Jurkat, Clone E6-1 (cell line): Measurements from ENCODE around the gene GPRIN3.
"Not testable (repeated sequence)": the region's sequence is repeated elsewhere in the genome, so short reads cannot be mapped to it uniquely, and the experiment has no call there.

Source experiments
- DNase-seq: peaks from one replicate; pipeline ENCODE4 v3.0.0-alpha.2; 2011; ENCODE audit warnings: low read depth, low spot score
- H3K4me3 ChIP-seq: 2 replicates; pipeline ENCODE4 v1.5.1; 2011; ENCODE audit warnings: mild to moderate bottlenecking, low read length, control low read depth, moderate library complexity

Gene GPRIN3

DNA sequence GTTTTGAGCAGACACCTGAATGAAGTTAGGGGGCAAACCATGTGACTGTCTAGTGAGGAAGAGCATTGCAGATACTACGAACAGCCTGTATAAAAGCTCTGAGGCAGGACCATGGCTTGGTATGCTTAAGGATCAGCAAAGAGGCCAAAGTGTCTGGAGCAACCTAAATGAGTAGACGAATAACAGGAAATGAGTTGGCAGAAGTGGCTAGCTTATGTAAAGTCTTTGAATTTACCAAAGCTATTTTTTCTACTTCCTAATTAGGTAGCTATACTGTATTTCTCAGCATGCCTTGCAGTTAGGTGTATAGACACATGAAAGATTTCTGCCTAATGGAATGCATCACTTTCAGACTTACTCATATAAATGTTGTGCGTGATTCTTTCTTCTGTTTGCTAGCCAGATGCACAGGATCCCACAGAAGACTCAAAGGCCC lies 9.3 kb upstream of the GPRIN3 start:
- DNase-seq, result no peak
- H3K4me3 ChIP-seq, result no peak overlapping the region

DNA sequence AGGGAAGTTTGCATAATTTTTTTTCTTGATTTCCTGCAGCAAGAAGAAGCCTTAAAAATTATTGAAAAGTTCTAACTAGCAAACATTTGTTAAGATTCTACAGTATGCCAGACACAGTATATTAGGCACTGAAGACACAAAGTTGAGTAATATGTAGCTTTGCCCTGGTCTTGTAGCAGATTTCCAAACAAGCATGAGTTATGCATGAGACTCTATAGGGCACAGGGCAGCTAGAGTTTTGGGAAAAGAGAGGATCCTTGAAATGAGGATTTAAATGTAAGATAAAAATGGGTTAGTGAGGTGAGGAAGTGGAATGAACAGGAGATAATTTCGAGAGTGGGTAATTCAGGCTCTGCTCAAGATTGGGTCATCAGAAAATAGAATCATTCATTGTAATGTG lies 8.6 kb upstream of the GPRIN3 start:
- no peak overlapping the region for H3K4me3 ChIP-seq
- DNase-seq, result no peak

DNA sequence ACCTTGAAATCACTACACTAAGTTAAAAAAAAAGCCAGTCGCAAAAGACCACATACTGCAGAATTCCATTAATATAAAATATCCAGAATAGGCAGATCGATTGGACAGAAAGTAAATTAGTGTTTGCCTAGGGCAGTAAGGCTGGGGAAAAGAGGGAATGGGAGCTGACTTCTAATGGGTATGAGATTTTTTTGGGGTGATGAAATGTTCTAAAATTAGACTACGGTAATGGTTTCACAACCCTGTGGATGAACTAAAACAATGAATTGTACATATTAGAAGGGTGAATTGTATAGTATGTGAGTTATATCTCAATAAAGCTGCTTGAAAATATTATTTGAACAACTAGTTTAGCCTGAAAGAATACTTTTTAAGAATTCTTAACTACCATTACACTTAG lies 6.7 kb upstream of the GPRIN3 start:
- H3K4me3 ChIP-seq, result no peak overlapping the region
- no peak for DNase-seq

DNA sequence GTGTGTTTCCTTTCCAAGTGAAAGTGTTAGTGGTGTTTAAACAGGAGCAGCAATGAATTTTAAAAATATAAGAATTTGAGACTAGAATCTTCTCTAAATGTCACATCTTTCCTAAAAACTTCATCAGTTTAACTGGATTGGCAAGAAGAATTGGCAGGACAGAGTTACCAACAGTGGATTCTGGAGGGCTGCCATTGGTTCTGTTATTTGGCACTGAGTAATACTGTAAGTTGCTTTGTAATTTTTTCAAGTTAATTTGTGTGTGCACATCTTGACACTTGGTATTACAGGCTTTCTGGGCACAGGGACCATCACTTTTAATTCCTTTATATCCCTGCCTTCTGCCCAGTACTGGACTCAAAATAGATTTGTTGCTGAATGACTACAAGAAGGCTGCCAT lies 4.5 kb upstream of the GPRIN3 start:
- H3K4me3 ChIP-seq, result no peak overlapping the region
- no peak for DNase-seq

DNA sequence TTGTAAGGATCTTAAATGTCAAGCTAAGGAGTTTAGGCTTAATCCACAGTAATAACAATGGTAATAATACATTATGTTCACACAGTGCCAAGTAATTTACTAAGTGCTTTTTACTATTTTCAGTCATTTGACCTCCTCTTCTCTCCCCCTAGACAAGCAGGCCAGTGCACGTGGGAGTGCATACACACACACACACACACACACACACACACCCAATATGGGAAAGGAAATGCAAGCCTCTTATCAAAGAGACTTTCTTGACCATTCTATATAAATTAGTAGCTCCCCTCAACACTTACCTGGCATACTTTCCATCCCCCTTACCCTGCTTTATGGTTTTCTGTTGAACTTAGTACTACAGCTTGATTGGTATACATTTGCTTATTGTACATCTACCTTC lies 3.8 kb upstream of the GPRIN3 start:
- no peak overlapping the region for H3K4me3 ChIP-seq
- no peak for DNase-seq

DNA sequence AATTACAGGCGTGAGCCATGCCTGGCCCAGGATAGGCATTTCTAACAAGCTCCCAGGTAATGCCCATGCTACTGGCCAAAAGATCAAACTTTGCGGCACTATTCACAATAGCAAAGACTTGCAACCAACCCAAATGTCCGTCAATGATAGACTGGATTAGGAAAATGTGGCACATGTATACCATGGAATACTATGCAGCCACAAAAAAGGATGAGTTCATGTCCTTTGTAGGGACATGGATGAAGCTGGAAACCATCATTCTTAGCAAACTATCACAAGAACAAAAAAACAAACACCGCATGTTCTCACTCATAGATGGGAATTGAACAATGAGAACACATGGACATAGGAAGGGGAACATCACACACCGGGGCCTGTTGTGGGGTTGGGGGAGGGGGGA lies 1.6 kb upstream of the GPRIN3 start:
- DNase-seq, H3K4me3 ChIP-seq: not testable (repeated sequence)

DNA sequence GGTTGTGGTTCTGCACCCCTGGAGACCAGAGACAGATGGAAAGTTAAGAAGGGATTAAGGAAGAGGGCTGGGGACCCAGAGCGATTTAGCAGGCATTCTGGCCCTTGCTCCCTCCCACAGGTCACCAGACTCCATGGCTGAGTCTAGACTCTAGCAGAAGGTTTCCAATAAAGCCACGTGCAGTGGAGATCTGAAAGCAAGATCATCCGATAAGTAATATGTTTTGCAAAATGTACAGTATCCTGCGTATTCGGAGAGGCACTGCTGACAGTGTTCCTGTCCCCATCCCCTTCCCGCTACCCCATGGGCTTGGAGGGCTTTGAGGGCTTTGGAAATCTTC lies 531 bp upstream of the GPRIN3 start:
- no peak for DNase-seq
- H3K4me3 ChIP-seq, result no peak overlapping the region

DNA sequence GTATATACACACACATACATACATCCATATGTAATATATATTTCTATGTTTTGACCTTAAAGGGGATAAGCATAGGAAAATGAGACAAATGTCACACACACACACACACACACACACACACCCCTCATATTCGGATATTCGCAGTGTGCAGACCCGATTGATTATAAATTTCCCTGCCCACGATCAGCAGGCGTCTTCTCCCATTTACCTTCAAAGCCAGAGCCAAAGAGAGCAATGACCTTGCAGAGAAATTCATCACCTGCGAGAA lies 488 bp downstream of the GPRIN3 start:
- DNase-seq, result no peak
- no peak overlapping the region for H3K4me3 ChIP-seq

DNA sequence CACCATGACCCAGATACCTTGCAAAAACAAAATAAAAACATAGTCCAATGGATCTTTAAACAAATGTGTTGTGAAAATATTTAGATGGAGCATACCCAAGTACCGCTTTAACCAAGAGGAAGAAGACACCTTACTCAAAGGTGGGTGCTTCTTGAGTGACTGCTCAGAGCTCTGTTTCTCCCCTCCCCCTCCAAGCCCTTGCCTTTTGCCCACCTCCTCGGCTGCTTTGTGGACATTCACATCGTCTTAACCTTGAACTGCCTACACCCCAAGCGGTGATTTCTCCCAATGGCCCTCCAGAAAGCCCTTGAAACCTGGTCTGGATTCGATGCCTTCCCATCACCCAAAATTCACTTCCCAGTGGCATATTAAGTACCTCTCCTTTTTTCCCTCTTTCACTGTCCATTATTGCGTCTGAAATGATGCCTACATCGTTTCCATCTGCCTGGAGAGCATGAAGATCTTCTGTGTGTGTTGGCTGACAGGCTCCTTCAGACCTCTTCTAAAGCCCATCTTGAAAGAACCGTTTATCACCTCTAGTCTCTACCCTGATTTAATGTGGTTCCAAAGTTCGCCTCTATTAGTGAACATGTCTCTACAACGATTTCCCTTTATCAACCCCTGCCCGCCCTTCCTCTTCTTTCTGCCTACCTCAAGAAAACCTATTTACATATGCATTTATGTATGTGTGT lies 968 bp downstream of the GPRIN3 start:
- H3K4me3 ChIP-seq, result no peak overlapping the region
- no peak for DNase-seq

DNA sequence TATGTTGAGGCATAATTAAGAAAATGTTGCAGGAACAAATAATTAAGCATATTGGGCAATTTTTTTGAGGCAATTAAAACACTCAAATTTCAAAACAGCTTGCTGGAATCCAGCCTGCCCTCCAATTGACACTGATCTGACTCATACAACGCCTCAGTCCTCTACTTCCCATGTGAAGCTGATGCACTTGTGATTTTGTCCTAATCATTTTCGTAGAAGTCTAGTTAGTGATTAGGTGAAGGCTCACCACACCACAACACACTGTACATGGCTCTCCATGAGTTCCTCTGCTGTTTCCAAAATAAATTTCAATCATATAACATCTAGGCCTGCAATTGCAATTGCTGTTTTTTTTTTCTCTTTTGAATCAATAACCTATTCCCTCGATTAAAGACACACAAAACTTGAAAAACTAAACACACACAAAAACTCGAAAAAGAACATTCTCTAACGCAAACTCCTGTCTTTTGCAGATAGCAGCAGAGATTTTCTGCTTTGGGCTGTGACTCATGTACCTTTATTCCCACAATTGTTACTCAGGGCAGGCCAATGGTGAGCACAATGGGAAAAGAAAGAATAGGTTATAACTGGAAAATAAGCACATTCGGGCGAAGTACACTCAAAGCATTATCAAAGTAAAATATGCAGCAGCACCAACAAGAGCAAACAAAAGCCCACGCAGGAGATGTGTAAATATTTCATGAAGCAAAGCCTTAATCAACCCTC lies 1.7 kb downstream of the GPRIN3 start:
- H3K4me3 ChIP-seq, result no peak overlapping the region
- no peak for DNase-seq

DNA sequence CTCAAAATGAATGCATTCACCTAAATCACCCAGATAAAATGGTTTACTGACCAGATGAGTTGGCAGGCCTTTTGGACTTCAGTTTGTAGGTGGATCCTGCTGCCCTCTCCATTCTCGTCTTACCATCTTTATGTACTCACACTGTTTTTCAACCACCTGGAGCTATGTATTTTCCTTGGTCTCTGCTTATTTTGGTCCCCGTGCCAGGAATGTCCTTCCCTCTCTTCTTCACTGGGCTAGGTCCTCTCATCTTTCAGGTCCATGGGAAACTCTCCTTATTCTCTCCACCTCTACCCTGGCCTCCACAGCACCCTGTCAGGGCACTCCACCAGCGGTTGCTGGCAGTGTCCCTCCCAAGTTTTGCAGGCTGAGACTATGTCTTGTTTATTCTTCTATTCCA lies 2.6 kb downstream of the GPRIN3 start:
- no peak overlapping the region for H3K4me3 ChIP-seq
- DNase-seq, result no peak

DNA sequence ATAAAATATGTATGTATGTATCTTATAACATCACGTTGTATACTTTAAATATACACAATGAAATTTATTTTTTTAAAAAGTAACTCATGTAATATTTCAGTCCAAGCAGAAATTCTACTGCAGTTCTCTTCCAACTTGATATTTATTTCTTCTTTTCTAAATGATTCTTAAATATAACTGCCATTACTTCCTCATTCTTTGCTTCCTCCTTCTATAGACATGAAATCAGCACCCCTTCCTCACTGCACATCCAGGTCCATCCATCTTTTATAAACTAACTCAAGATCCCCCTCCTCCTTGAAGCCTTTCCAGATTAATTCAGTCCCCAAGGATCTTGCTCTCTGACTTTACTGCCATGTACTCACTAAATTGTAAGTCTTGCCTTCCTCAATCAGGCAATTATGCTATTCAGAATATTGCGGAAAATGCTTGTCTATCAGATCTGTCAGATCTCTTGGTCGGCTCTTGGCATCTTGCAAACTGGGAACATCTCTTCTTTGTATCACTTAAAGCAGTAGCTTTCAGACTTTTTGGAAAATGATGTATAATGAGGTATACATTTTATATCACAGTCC lies 3.7 kb downstream of the GPRIN3 start:
- DNase-seq, result no peak
- no peak overlapping the region for H3K4me3 ChIP-seq

DNA sequence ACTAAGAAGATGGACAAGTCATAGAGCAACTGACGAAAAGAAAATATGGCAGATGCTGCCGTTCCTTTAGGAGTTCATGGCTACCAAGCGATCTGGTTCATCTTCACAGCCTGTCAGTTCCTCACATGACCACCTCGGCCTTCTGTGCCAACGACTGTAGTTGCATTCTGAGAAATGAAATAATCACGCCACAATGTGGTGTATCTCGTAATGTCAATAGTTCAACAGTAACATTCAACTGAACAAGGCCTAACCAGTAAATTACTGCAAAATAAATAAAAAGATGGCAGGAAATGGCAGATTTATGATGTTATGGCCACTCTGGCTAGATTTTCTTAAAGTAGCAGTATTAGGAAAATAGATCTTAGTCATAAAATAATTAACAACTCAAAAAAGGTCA lies 4.4 kb downstream of the GPRIN3 start:
- no peak for DNase-seq
- no peak overlapping the region for H3K4me3 ChIP-seq

DNA sequence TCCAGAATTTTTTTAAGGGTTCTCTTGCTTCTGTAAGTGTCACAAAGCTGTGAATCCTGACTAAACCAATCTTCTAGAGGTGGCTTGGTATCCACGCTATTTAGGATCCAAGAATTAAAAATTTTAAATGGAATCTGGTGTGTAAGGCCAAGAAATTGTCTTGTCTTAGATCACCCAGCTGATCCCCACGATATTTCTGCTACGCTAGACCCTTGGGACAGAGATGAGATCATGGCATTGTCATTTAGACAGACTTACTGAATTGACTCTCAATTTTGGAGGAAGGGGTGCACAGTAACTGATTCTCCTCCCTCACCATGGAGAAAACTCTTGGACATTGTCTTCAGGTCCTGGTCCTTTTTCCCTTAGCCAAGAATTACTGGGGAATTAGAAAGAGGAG lies 5.7 kb downstream of the GPRIN3 start:
- DNase-seq, result no peak
- H3K4me3 ChIP-seq, result no peak overlapping the region

DNA sequence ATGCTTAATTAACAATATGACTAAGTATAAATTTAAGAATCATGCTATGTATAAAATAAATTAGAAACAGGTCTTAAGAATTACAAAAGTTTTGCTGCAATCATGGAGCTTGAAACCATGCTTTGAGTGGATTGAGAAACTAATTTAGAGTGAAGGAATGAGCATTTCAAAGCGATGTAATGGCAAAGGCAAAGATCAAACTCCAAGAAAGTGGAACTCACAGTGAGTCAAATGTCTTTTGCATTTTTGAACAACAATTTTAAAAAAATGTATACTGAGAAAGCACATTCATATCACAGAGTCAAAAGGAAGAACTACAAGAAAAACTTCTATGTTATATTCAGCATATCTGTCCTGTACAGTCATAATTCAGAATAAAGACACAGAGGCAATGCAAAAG lies 6.6 kb downstream of the GPRIN3 start:
- no peak for DNase-seq
- no peak overlapping the region for H3K4me3 ChIP-seq

DNA sequence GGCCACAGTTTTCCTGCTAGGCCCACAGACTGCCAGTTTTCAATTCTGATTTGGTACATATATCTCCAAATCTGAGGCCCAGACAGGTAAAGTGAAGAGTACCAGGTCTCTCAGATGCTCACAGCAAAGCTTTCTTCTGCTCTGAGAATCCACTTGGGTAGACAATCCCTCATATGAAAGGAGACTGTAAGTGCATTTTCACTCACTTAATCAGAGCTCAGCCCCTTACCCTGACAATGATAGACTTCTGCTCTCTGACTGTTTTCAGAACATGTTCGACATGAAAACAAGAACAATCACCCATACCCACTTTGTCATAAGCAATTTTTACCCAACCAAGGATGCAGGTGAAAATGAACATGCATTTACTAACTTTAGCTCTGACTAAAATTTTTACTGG lies 7.1 kb downstream of the GPRIN3 start:
- DNase-seq, result no peak

DNA sequence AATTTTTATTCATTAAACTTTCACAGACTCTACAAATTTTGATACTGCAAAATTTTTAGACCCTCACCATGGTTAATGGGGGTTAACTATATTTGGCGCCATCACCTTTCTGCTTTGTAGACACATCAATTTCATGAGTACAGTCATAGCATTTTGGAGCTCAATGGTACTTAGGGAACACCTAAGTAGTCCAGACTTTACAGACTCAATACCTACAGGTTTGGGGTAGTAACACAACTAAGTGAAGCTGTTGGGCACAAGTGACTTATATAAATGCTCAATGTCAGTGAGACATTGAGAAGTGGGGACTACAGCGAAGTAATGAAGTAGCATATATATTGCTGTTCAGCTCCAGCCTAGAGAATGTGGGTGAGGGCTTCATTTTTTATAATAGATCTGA lies 7.5 kb downstream of the GPRIN3 start:
- no peak overlapping the region for H3K4me3 ChIP-seq
- no peak for DNase-seq

More for the DNA sequence above, 7.1 kb downstream of the GPRIN3 start:
- no peak overlapping the region for H3K4me3 ChIP-seq

DNA sequence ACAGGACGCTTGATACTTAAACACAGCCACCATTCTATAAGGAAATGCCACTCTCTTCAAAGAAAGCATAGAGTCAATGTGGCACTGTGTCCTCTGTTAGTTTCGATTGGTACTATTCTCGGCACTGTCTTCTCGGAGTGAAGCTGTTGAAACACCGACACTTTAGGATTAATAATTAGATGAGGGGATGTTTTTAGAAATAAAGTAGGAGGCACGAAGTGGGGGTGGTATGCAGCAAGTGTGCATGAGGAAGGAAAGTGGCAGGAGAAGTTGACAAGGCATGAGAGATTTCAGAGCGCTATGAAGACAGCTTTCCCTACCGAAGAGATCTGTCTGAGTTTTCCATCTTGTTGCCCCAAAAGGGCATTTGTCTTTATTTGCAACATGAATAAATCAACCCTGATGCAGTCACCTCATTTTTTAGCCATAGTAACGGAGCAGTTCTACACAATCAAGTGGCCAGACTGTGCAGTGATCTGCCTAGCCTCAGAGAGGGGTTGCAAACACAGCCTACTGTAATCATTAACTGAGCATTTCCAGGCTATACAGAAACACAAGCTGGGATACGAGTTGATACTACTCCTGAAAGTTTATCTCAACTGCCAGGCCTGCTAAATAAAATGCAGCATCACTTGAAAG lies 8.3 kb downstream of the GPRIN3 start:
- no peak for DNase-seq
- H3K4me3 ChIP-seq, result no peak overlapping the region

DNA sequence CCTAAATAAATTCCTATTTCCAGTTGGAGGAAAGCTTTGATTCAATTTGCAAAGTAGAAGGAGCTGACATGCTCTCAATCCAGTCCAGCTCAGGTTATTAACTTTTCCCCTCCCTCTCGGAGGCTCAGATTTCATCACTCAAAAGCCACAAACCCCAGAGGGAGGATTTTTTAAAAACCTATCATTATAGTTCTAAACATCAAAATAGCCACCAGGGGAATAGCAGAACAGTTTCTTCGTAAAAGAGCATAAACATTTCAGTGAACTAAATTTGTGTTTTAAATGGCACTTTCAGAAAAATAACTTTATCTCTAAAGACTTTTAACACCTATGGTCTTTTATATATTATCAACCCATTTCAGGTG lies 8.8 kb downstream of the GPRIN3 start:
- H3K4me3 ChIP-seq, result no peak overlapping the region
- DNase-seq, result peak; percentile 6

DNA sequence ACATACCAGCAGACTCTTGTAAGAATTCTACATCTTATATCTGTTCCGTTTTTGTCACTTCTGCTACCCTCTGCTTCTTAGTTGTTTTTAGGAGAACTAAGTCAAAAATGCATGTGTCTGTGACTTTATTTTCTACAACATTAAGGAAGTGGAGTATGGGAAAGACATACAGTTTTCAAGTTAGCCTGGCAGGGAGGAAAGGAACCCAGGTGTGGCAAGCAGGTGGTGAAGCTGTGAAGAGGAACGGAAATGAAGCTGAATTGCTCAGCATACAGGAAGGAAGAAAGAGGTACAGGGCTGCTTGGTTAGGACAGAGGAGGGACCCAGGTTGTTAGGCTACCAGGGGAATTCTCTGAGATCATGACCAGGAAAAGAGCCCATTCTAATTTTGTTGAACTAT lies 9.4 kb downstream of the GPRIN3 start:
- DNase-seq, result peak; percentile 14

DNA sequence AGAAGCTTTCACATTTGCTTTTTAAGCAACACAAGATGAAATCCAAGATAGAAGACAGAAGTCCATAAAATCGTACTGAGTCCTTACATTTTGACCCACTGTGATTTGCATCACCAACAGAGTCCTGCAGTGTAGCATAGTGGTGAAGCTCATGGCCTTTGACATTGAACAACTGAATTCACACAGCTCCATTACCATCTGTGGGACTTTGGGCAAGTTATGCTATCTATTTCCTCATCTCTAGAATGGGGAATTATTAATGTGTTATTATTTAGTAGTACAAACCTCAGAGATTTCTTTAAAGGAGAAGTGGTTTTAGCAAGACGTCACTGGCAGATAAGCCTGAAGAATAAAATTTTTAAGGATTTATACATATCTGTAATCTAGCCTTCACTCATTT lies 10.7 kb downstream of the GPRIN3 start:
- no peak overlapping the region for H3K4me3 ChIP-seq

More for the DNA sequence above, 9.4 kb downstream of the GPRIN3 start:
- no peak overlapping the region for H3K4me3 ChIP-seq

More for the DNA sequence above, 10.7 kb downstream of the GPRIN3 start:
- no peak for DNase-seq
